22Rv1 (cell line): ENCODE measurements around the gene ALDH2.

Experiments used
- H3K27ac ChIP-seq: fragments of 450-650 bp; 2 replicates; pipeline ENCODE4 v1.5.1; 2017
- CTCF ChIP-seq: fragments of 450-650 bp; IDR thresholded peaks from 2 replicates; pipeline ENCODE4 v1.5.1; 2017; ENCODE audit warnings: mild to moderate bottlenecking
- ZFX ChIP-seq: fragments of 450-650 bp; IDR thresholded peaks from 2 replicates; pipeline ENCODE4 v1.6.1; 2017; ENCODE audit warnings: antibody characterized with exemption, borderline replicate concordance

ALDH2 gene

GRCh38 chr12:111858778-111859177, 92.0 kb downstream of the ALDH2 start:
- TF ChIP-seq CTCF (no peak), ZFX (no peak)
- no peak overlapping the region for H3K27ac ChIP-seq

- no peak for TF ChIP-seq ZFX
- no peak for TF ChIP-seq CTCF
- no peak overlapping the region for H3K27ac ChIP-seq
Observed at GRCh38 chr12:111864913-111865312, 98.2 kb downstream of the ALDH2 start.
